IMR-90 (cell line): ENCODE results near the gene KDM2A. TPM values are rescaled to one million over a fixed set of nuclear protein-coding genes. Genes with fewer than 3 reads are reported as not detected.

ENCODE experiments used
- ATAC-seq: fragments of 200-7000 bp; cut with Tn5 transposase; 2 replicates; pipeline ENCODE4 v1.9.1; 2020; ENCODE audit warnings: low read depth, mild to moderate bottlenecking, moderate library complexity
- BruUV-seq: library from RNA; stranded (reverse); fragments of 400-500 nt; replicated peaks from 2 replicates; lab custom pipeline; 2021; lab: Mats Ljungman, UMichigan
- CTCF ChIA-PET: fragments of 300-600 bp; formaldehyde crosslinking; extraction: SDS; loops from one replicate; lab custom pipeline; 2021; ENCODE audit warnings: antibody characterized with exemption; lab: Yijun Ruan, JAX
- POLR2A ChIA-PET: fragments of 300-600 bp; sonication (Branson Sonifier 250); formaldehyde crosslinking; loops from one replicate; lab custom pipeline; 2022; ENCODE audit warnings: antibody characterized with exemption; ENCODE audit not compliant: unreplicated experiment; lab: Charles Lee
- DNase-seq: peaks from one replicate; pipeline ENCODE4 v3.0.0; 2013
- H2AFZ ChIP-seq: replicated peaks from 2 replicates; pipeline ENCODE3; 2013; ENCODE audit warnings: low read length, mild to moderate bottlenecking; ENCODE audit not compliant: poor library complexity
- H2AK5ac ChIP-seq: 2 replicates; pipeline ENCODE4 v1.6.1; 2013; ENCODE audit warnings: low read depth, low read length, inconsistent platforms
- H2AK9ac ChIP-seq: replicated peaks from 2 replicates; pipeline ENCODE3; 2013; ENCODE audit warnings: mild to moderate bottlenecking, low read depth, low read length, moderate library complexity; ENCODE audit not compliant: poor library complexity
- H2BK120ac ChIP-seq: 2 replicates; pipeline ENCODE4 v1.6.1; 2013; ENCODE audit warnings: low read depth, low read length, inconsistent platforms
- H2BK15ac ChIP-seq: 3 replicates; pipeline ENCODE4 v1.6.1; 2013; ENCODE audit warnings: low read depth, low read length, inconsistent platforms
- H2BK20ac ChIP-seq: 2 replicates; pipeline ENCODE4 v1.6.1; 2013; ENCODE audit warnings: low read depth, mild to moderate bottlenecking, inconsistent platforms, low read length, moderate library complexity
- H2BK5ac ChIP-seq: 2 replicates; pipeline ENCODE4 v1.6.1; 2013; ENCODE audit warnings: mild to moderate bottlenecking, low read depth, low read length, inconsistent platforms; ENCODE audit not compliant: poor library complexity, severe bottlenecking
- H3K14ac ChIP-seq: replicated peaks from 2 replicates; pipeline ENCODE4 v1.6.1; 2013; ENCODE audit warnings: low read depth, low read length, inconsistent platforms
- H3K18ac ChIP-seq: 2 replicates; pipeline ENCODE4 v1.6.1; 2013; ENCODE audit warnings: low read depth, low read length, control low read depth
- H3K23ac ChIP-seq: 2 replicates; pipeline ENCODE4 v1.6.1; 2013; ENCODE audit warnings: low read depth, low read length, inconsistent platforms
- H3K27ac ChIP-seq: 2 replicates; pipeline ENCODE4 v1.5.1; 2013; ENCODE audit warnings: mild to moderate bottlenecking, control low read depth, low read length; ENCODE audit not compliant: insufficient read depth
- H3K27me3 ChIP-seq: 2 replicates; pipeline ENCODE4 v1.6.1; 2013; ENCODE audit warnings: low read length; ENCODE audit not compliant: control insufficient read depth, insufficient read depth
- H3K36me3 ChIP-seq: 2 replicates; pipeline ENCODE4 v1.6.1; 2013; ENCODE audit warnings: low read length, mixed read lengths; ENCODE audit not compliant: control insufficient read depth, insufficient read depth
- H3K4ac ChIP-seq: 2 replicates; pipeline ENCODE4 v1.6.1; 2013; ENCODE audit warnings: low read depth, low read length, inconsistent platforms
- H3K4me1 ChIP-seq: 2 replicates; pipeline ENCODE4 v1.6.1; 2013; ENCODE audit warnings: low read length, mixed read lengths; ENCODE audit not compliant: control insufficient read depth, insufficient read depth
- H3K4me2 ChIP-seq: 2 replicates; pipeline ENCODE4 v1.6.1; 2013; ENCODE audit warnings: low read depth, mild to moderate bottlenecking, control low read depth, low read length, moderate library complexity
- H3K4me3 ChIP-seq: 2 replicates; pipeline ENCODE4 v1.5.1; 2013; ENCODE audit warnings: low read depth, mild to moderate bottlenecking, control low read depth, low read length, moderate library complexity; ENCODE audit not compliant: insufficient read depth
- H3K56ac ChIP-seq: 2 replicates; pipeline ENCODE4 v1.6.1; 2013; ENCODE audit warnings: low read length, inconsistent platforms; ENCODE audit not compliant: insufficient read depth; ENCODE audit errors: extremely low read depth
- H3K79me1 ChIP-seq, 2 experiments: 2 replicates each; pipeline ENCODE4 v1.6.1; 2013; ENCODE audit warnings: low read length in 2 of 2, inconsistent platforms in 1 of 2, low read depth in 1 of 2
- H3K9ac ChIP-seq: 2 replicates; pipeline ENCODE4 v1.6.1; 2013; ENCODE audit warnings: low read depth, low read length, control low read depth
- H3K9me1 ChIP-seq: 2 replicates; pipeline ENCODE4 v1.6.1; 2013; ENCODE audit warnings: low read length, inconsistent platforms; ENCODE audit not compliant: insufficient read depth
- H3K9me3 ChIP-seq: 2 replicates; pipeline ENCODE4 v1.6.1; 2013; ENCODE audit warnings: low read length; ENCODE audit not compliant: control insufficient read depth, insufficient read depth
- H4K20me1 ChIP-seq: 2 replicates; pipeline ENCODE4 v1.6.1; 2013; ENCODE audit warnings: low read length, inconsistent platforms; ENCODE audit not compliant: insufficient read depth
- H4K5ac ChIP-seq: 2 replicates; pipeline ENCODE4 v1.6.1; 2013; ENCODE audit warnings: mild to moderate bottlenecking, low read depth, low read length, control low read depth
- H4K8ac ChIP-seq, 2 experiments: 2 replicates each; pipeline ENCODE4 v1.6.1; 2013; ENCODE audit warnings: low read depth in 2 of 2, low read length in 2 of 2, control low read depth in 1 of 2, inconsistent platforms in 1 of 2
- H4K91ac ChIP-seq: 2 replicates; pipeline ENCODE4 v1.6.1; 2013; ENCODE audit warnings: low read depth, low read length, inconsistent platforms; ENCODE audit not compliant: insufficient read depth
- RCOR1 ChIP-seq: IDR thresholded peaks from 2 replicates; pipeline ENCODE4 v1.6.1; 2012; ENCODE audit warnings: mild to moderate bottlenecking, low read length, improper control_type of control experiment; ENCODE audit not compliant: insufficient replicate concordance
- SMC3 ChIP-seq: fragments of 150-350 bp; IDR thresholded peaks from 2 replicates; pipeline ENCODE4 v1.6.1; 2016; ENCODE audit warnings: low read depth, mild to moderate bottlenecking, antibody characterized with exemption, low read length, moderate library complexity
- WGBS, 2 experiments: methylation state at CpG; one replicate each; pipeline versions ENCODE4 v1.1.5 to v1.1.7; 2013; ENCODE audit warnings: missing lambda C conversion rate in 2 of 2; ENCODE audit not compliant: insufficient read length in 1 of 2; ENCODE audit errors: extremely low coverage in 2 of 2; 5-methylcytosine and 5-hydroxymethylcytosine counted together
- dilution Hi-C: fragments of 300-500 bp; cut with HindIII; formaldehyde crosslinking; loops from one replicate; pipeline ENCODE4 v1.14.3; 2018; ENCODE audit warnings: low sequenced_read_pairs; ENCODE audit not compliant: unreplicated experiment
- in situ Hi-C: fragments of 300-500 bp; cut with MboI; formaldehyde crosslinking; loops from 3 replicates; pipeline ENCODE4 v1.14.3; 2019; ENCODE audit warnings: low sequenced_read_pairs, inconsistent platforms, mixed read lengths
- intact Hi-C: fragments of 100-400 bp; cut with micrococcal nuclease; formaldehyde crosslinking; loops from 2 replicates; pipeline ENCODE4 v1.10.0; 2022
- polyA plus RNA-seq, 3 experiments: library from polyadenylated mRNA; depleted of rRNA; stranded (reverse); fragments of >200 nt; gene quantifications; 2 replicates each; pipeline ENCODE4 v1.2.3, GENCODE V29; 2012; ENCODE audit warnings: low replicate concordance in 1 of 3
- total RNA-seq: library from RNA; depleted of rRNA; stranded (reverse); fragments of >200 nt; gene quantifications from 2 replicates; pipeline ENCODE4 v1.2.3, GENCODE V29; 2012
- TF ChIP-seq, protein P1 (sequence below): fragments of 150-350 bp; IDR thresholded peaks from 2 replicates; pipeline ENCODE4 v1.6.1; 2017; ENCODE audit warnings: mild to moderate bottlenecking, antibody characterized with exemption, low read length, low read depth

KDM2A gene
- total and polyA plus RNA-seq, 2 of the 4 experiments (the other 2 are of a cell fraction), result 26.7 to 42.6 TPM

DNA sequence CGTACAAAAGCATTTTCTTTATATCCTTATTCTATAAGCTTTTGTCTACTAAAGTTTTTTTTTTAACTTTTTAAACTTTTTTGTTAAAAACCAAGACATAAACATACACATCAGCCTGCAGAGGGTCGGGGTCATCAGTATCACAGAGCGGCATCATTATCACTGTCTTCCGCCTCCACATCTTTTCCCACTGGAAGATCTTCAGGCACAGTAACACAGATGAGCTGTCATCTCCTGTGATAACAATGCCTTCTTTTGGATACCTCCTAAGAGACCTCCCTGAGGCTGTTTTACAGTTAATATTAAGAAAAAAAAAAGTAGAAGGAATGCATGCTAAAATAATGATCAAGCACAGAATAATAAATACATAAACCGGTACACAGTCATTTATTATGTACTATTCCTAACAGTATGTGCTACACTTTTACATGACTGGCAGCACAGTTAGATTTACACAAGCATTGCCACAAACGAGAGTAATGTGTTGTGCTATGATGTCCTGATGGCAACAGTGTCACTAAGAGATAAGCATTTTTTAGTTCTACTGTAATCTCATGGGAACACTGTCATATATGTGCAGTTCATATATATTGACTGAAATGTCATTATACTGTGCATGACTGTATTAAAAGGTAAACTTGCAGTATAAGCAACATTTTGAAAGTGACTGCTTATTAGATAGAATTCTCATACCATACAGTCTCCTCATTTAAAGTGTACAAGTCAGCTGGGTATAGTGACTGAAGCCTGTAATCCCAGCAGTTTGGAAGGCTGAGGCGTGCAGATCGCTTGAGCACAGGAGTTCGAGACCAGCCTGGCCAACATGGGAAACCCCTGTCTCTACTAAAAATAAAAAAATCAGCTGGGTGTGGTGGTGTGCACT lies 58.6 kb downstream of the KDM2A start:
- intact Hi-C loops, result loop anchor here (2.0 kb wide), 1 partner anchor 57 kb away; no protein-coding TSS in a partner anchor
- ATAC-seq (no peak), DNase-seq (peak; percentile 13)
- ChIA-PET POLR2A (no interaction called here), CTCF (no interaction called here)
- H3K23ac ChIP-seq, result peak overlapping the region; percentile 63; the same call in 1 of the 2 replicates
- 0 out of 2 replicates have a peak overlapping the region, but pooled peaks have one; percentile 9 for H2BK120ac ChIP-seq
- peak overlapping the region; percentile 90 for H3K14ac ChIP-seq
- no peaks in the 10 kb centered on the region for H3K9me3 ChIP-seq
- peak overlapping the region; percentile 17; the same call in 1 of the 2 replicates for H3K4ac ChIP-seq
- H4K5ac ChIP-seq, result no peak overlapping the region
- H3K4me2 ChIP-seq, result 0 out of 2 replicates have a peak overlapping the region, but pooled peaks have one; percentile 5
- H2AK9ac ChIP-seq, result no peak overlapping the region
- TF ChIP-seq SMC3, result no peak
- TF ChIP-seq, protein P1, sequence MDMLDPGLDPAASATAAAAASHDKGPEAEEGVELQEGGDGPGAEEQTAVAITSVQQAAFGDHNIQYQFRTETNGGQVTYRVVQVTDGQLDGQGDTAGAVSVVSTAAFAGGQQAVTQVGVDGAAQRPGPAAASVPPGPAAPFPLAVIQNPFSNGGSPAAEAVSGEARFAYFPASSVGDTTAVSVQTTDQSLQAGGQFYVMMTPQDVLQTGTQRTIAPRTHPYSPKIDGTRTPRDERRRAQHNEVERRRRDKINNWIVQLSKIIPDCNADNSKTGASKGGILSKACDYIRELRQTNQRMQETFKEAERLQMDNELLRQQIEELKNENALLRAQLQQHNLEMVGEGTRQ, result no peak
- no peak for TF ChIP-seq RCOR1
- H3K27ac ChIP-seq, result peak overlapping the region; percentile 7; the same call in 1 of the 2 replicates
- H3K79me1 ChIP-seq, result peaks cover 29 to 73% of the 10 kb centered on the region in 2 experiments
- no TSS peak for BruUV-seq
- no peaks in the 10 kb centered on the region for H3K27me3 ChIP-seq
- no peak overlapping the region for H3K4me3 ChIP-seq
- peaks cover 59% of the 10 kb centered on the region for H4K20me1 ChIP-seq
- H2BK5ac ChIP-seq, result peak overlapping the region; percentile 9
- peak overlapping the region in 1 of 2 experiments; percentile 57; a peak in 2 of 4 replicates for H4K8ac ChIP-seq
- no peak overlapping the region for H2BK20ac ChIP-seq
- H3K36me3 ChIP-seq, result peaks cover 5% of the 10 kb centered on the region
- H3K18ac ChIP-seq, result 0 out of 2 replicates have a peak overlapping the region, but pooled peaks have one; percentile 2
- no peak overlapping the region for H3K9ac ChIP-seq
- peaks cover 18% of the 10 kb centered on the region for H3K9me1 ChIP-seq
- H2AK5ac ChIP-seq, result peak overlapping the region; percentile 71; the same call in 1 of the 2 replicates
- WGBS, 2 experiments, result no CpG with 5 or more reads among the region's 9 CpGs
- in situ Hi-C loops, result no loop called here
- no peak overlapping the region for H2AFZ ChIP-seq
- H2BK15ac ChIP-seq, result no peak overlapping the region; the same call in 2 of the 3 replicates
- peak overlapping the region; percentile 50; the same call in 1 of the 2 replicates for H4K91ac ChIP-seq
- no peak overlapping the region for H3K56ac ChIP-seq
- dilution Hi-C loops, result no loop called here
- H3K4me1 ChIP-seq, result peaks cover 9% of the 10 kb centered on the region
